Right lobe of liver (tissue), 4 donors: ENCODE data around the gene NOS1AP.

ENCODE experiments used
- CTCF ChIP-seq, 4 donors: fragments of 200-600 bp in 3 of 4; fragments of 450-650 bp in 1 of 4; IDR thresholded peaks; one replicate each; pipeline versions ENCODE4 v1.5.1 to v1.8.0; 2016 to 2022; ENCODE audit warnings: antibody characterized with exemption in 4 of 4, mild to moderate bottlenecking in 2 of 4
- POLR2A ChIP-seq: fragments of 450-650 bp; IDR thresholded peaks from one replicate; pipeline ENCODE4 v1.6.1; 2017; ENCODE audit warnings: antibody characterized with exemption, mild to moderate bottlenecking
- donor health status: DM: no; HTN: no; CAD: no.
- donor health status: DM: no; HTN: no; CAD: no.
- donor health status: DM: no; HTN: yes; CAD: no.

DNA sequence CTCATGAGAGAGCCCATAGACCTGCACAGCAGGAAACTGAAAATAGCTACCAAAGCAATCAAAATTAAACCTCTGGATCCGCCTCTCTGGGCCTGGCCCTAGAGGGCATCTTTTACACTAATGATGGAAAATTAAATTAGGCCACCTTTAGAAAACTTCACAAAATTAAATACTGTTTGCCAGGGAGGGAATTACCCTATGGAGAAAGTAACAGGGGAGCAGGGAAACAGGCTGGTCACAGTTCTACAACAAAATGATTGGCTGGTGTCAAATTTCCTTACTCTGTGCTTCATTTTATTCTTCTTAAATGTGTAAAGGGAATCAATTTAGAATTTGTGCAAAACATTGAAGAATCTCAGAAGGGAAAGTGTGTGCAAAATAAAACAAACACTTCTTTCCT, 244.7 kb downstream of the NOS1AP start:
- no peak for TF ChIP-seq POLR2A
- TF ChIP-seq CTCF (IDR thresholded peaks at IDR 0.05): no peak
